Mesenchymal stem cell (in vitro differentiated cells and primary cell): ENCODE data around the gene HEY2.

Experiments used
- DNase-seq: peaks from one replicate; pipeline ENCODE4 v3.0.0-alpha.2; 2013
- H2AFZ ChIP-seq: one replicate; pipeline ENCODE4 v1.6.1; 2013; ENCODE audit warnings: low read depth, mild to moderate bottlenecking, control low read depth, inconsistent platforms, low read length, moderate library complexity
- H2AK5ac ChIP-seq: 2 replicates; pipeline ENCODE4 v1.6.1; 2013; ENCODE audit warnings: low read length, moderate library complexity, mild to moderate bottlenecking, inconsistent platforms; ENCODE audit not compliant: severe bottlenecking
- H2BK120ac ChIP-seq: one replicate; pipeline ENCODE4 v1.6.1; 2013; ENCODE audit warnings: low read depth, mild to moderate bottlenecking, inconsistent platforms, low read length, moderate library complexity
- H2BK12ac ChIP-seq, 2 experiments: one replicate each; pipeline ENCODE4 v1.6.1; 2013; ENCODE audit warnings: inconsistent platforms in 2 of 2, low read length in 2 of 2, mild to moderate bottlenecking in 2 of 2, moderate library complexity in 2 of 2, control low read depth in 1 of 2
- H2BK15ac ChIP-seq: one replicate; pipeline ENCODE4 v1.6.1; 2013; ENCODE audit warnings: mild to moderate bottlenecking, low read depth, inconsistent platforms; ENCODE audit not compliant: poor library complexity, severe bottlenecking
- H2BK5ac ChIP-seq: 2 replicates; pipeline ENCODE4 v1.6.1; 2013; ENCODE audit warnings: low read depth, mild to moderate bottlenecking, low read length, control low read depth, inconsistent platforms; ENCODE audit not compliant: poor library complexity, severe bottlenecking
- H3K14ac ChIP-seq, 2 experiments: one replicate each; pipeline ENCODE4 v1.6.1; 2013; ENCODE audit warnings: inconsistent platforms in 2 of 2, low read length in 2 of 2, control low read depth in 1 of 2, mild to moderate bottlenecking in 1 of 2, moderate library complexity in 1 of 2
- H3K18ac ChIP-seq, 2 experiments: one replicate each; pipeline ENCODE4 v1.6.1; 2013; ENCODE audit warnings: inconsistent platforms in 2 of 2, low read length in 2 of 2, control low read depth in 1 of 2, low read depth in 1 of 2, mild to moderate bottlenecking in 1 of 2
- H3K23ac ChIP-seq, 2 experiments: one replicate each; pipeline ENCODE4 v1.6.1; 2013; ENCODE audit warnings: inconsistent platforms in 2 of 2, low read length in 2 of 2, mild to moderate bottlenecking in 2 of 2, moderate library complexity in 2 of 2, control low read depth in 1 of 2
- H3K27ac ChIP-seq: 2 replicates; pipeline ENCODE4 v1.5.1; 2013; ENCODE audit warnings: mild to moderate bottlenecking, moderate library complexity, low read length, control low read depth, inconsistent platforms; ENCODE audit not compliant: poor library complexity, severe bottlenecking
- H3K27me3 ChIP-seq, 2 experiments: 2 replicates each; pipeline versions ENCODE4 v1.6.1 to v1.7.0; 2013; ENCODE audit warnings: low read length in 2 of 2, mild to moderate bottlenecking in 2 of 2, moderate library complexity in 2 of 2, control low read depth in 1 of 2, inconsistent platforms in 1 of 2; ENCODE audit not compliant: control insufficient read depth in 1 of 2, insufficient read depth in 1 of 2
- H3K36me3 ChIP-seq, 2 experiments: 2 replicates each; pipeline versions ENCODE4 v1.6.1 to v1.7.0; 2013; ENCODE audit warnings: low read length in 2 of 2, control low read depth in 1 of 2, inconsistent platforms in 1 of 2, low read depth in 1 of 2, mild to moderate bottlenecking in 1 of 2; ENCODE audit not compliant: insufficient read depth in 2 of 2, control insufficient read depth in 1 of 2
- H3K4ac ChIP-seq, 2 experiments: one replicate each; pipeline ENCODE4 v1.6.1; 2013; ENCODE audit warnings: inconsistent platforms in 2 of 2, low read length in 2 of 2, mild to moderate bottlenecking in 2 of 2, moderate library complexity in 2 of 2, control low read depth in 1 of 2, low read depth in 1 of 2
- H3K4me1 ChIP-seq: 2 replicates; pipeline ENCODE4 v1.6.1; 2013; ENCODE audit warnings: low read depth, low read length, control low read depth; ENCODE audit not compliant: control insufficient read depth, insufficient read depth
- H3K4me2 ChIP-seq: 2 replicates; pipeline ENCODE4 v1.6.1; 2013; ENCODE audit warnings: low read length, mild to moderate bottlenecking, inconsistent platforms; ENCODE audit not compliant: poor library complexity, severe bottlenecking
- H3K4me3 ChIP-seq, 2 experiments: 2 replicates each; pipeline versions ENCODE4 v1.5.1 to v1.7.0; 2013; ENCODE audit warnings: low read length in 2 of 2, mild to moderate bottlenecking in 2 of 2, control low read depth in 1 of 2, low read depth in 1 of 2; ENCODE audit not compliant: insufficient read depth in 1 of 2
- H3K79me1 ChIP-seq: replicated peaks from 2 replicates; pipeline ENCODE4 v1.6.1; 2013; ENCODE audit warnings: mild to moderate bottlenecking, control low read depth, low read length, inconsistent platforms; ENCODE audit not compliant: poor library complexity, severe bottlenecking
- H3K9ac ChIP-seq: 2 replicates; pipeline ENCODE4 v1.7.0; 2013; ENCODE audit warnings: mild to moderate bottlenecking, low read length, moderate library complexity
- H3K9me3 ChIP-seq: 2 replicates; pipeline ENCODE4 v1.7.0; 2013; ENCODE audit warnings: mild to moderate bottlenecking, low read length; ENCODE audit not compliant: control insufficient read depth
- H4K8ac ChIP-seq: one replicate; pipeline ENCODE4 v1.6.1; 2013; ENCODE audit warnings: inconsistent platforms, mild to moderate bottlenecking, low read length, moderate library complexity
- H4K91ac ChIP-seq: one replicate; pipeline ENCODE4 v1.6.1; 2013; ENCODE audit warnings: mild to moderate bottlenecking, low read length, inconsistent platforms
- WGBS: methylation state at CpG from one replicate; pipeline ENCODE4 v1.1.7; 2013; ENCODE audit warnings: mixed read lengths; 5-methylcytosine and 5-hydroxymethylcytosine counted together

The HEY2 gene

GRCh38 chr6:125810445-125810844, 61.0 kb downstream of the HEY2 start:
- peaks cover 13% of the 10 kb centered on the region for H3K4me1 ChIP-seq
- no peaks in the 10 kb centered on the region for H3K9me3 ChIP-seq
- no peak overlapping the region for H2BK15ac ChIP-seq
- H2BK12ac ChIP-seq: no peak overlapping the region
- no peak overlapping the region for H2BK5ac ChIP-seq
- H3K36me3 ChIP-seq: peaks cover 0 to 7% of the 10 kb centered on the region in 2 experiments
- H3K4me2 ChIP-seq: no peak overlapping the region
- H2AFZ ChIP-seq: no peak overlapping the region
- H4K91ac ChIP-seq: no peak overlapping the region
- H3K4me3 ChIP-seq: no peak overlapping the region
- no peak overlapping the region for H3K23ac ChIP-seq
- H2AK5ac ChIP-seq: no peak overlapping the region
- no peaks in the 10 kb centered on the region for H3K27me3 ChIP-seq
- DNase-seq: no peak
- peaks cover 15% of the 10 kb centered on the region for H3K79me1 ChIP-seq
- no peak overlapping the region for H3K27ac ChIP-seq
- no peak overlapping the region for H3K4ac ChIP-seq
- no peak overlapping the region for H2BK120ac ChIP-seq
- no peak overlapping the region for H4K8ac ChIP-seq
- WGBS: 93% methylated on average over 1 of the region's 1 CpG
- H3K18ac ChIP-seq: no peak overlapping the region
- no peak overlapping the region for H3K14ac ChIP-seq
- H3K9ac ChIP-seq: no peak overlapping the region
